HL-60 (cell line): ENCODE measurements around the gene JAK1.

ENCODE experiments used
- DNase-seq, 2 experiments: peaks; one replicate each; pipeline ENCODE4 v3.0.0-alpha.2; 2010 to 2020; ENCODE audit warnings: low read depth in 1 of 2, low spot score in 1 of 2
- H3K27ac ChIP-seq: fragments of 250-450 bp; sonication (Bioruptor Pico); replicated peaks from 2 replicates; pipeline ENCODE4 v1.5.1; 2020; ENCODE audit warnings: mild to moderate bottlenecking, moderate library complexity
- H3K27me3 ChIP-seq: fragments of 250-450 bp; sonication (Bioruptor Pico); 2 replicates; pipeline ENCODE4 v1.5.1; 2021; ENCODE audit warnings: mild to moderate bottlenecking, moderate library complexity; ENCODE audit not compliant: insufficient read depth, poor library complexity, severe bottlenecking
- H3K4me3 ChIP-seq: replicated peaks from 2 replicates; pipeline ENCODE4 v1.5.1; 2011; ENCODE audit warnings: mild to moderate bottlenecking, control low read depth, low read length; ENCODE audit not compliant: insufficient read depth
- CTCF ChIP-seq: IDR thresholded peaks from one replicate; pipeline ENCODE4 v1.5.1; 2011; ENCODE audit warnings: low read length, control low read depth, inconsistent platforms; ENCODE audit not compliant: insufficient read depth
- GABPA ChIP-seq: IDR thresholded peaks from 2 replicates; pipeline ENCODE4 v1.6.1; 2012; ENCODE audit warnings: low read depth
- POLR2AphosphoS5 ChIP-seq: IDR thresholded peaks from 2 replicates; pipeline ENCODE4 v1.6.1; 2012; ENCODE audit warnings: low read depth
- SPI1 ChIP-seq: IDR thresholded peaks from 2 replicates; pipeline ENCODE4 v1.6.1; 2012; ENCODE audit warnings: low read depth, mild to moderate bottlenecking, borderline replicate concordance
- TF ChIP-seq, protein P1 (sequence below): IDR thresholded peaks from 2 replicates; pipeline ENCODE4 v1.6.1; 2012; ENCODE audit warnings: low read depth; ENCODE audit not compliant: insufficient replicate concordance

Gene JAK1

GRCh38 chr1:64917328-64917861 lies 49.0 kb downstream of the JAK1 start:
- DNase-seq = peak in 1 of 2 experiments; percentile 38
- TF ChIP-seq, protein P1, sequence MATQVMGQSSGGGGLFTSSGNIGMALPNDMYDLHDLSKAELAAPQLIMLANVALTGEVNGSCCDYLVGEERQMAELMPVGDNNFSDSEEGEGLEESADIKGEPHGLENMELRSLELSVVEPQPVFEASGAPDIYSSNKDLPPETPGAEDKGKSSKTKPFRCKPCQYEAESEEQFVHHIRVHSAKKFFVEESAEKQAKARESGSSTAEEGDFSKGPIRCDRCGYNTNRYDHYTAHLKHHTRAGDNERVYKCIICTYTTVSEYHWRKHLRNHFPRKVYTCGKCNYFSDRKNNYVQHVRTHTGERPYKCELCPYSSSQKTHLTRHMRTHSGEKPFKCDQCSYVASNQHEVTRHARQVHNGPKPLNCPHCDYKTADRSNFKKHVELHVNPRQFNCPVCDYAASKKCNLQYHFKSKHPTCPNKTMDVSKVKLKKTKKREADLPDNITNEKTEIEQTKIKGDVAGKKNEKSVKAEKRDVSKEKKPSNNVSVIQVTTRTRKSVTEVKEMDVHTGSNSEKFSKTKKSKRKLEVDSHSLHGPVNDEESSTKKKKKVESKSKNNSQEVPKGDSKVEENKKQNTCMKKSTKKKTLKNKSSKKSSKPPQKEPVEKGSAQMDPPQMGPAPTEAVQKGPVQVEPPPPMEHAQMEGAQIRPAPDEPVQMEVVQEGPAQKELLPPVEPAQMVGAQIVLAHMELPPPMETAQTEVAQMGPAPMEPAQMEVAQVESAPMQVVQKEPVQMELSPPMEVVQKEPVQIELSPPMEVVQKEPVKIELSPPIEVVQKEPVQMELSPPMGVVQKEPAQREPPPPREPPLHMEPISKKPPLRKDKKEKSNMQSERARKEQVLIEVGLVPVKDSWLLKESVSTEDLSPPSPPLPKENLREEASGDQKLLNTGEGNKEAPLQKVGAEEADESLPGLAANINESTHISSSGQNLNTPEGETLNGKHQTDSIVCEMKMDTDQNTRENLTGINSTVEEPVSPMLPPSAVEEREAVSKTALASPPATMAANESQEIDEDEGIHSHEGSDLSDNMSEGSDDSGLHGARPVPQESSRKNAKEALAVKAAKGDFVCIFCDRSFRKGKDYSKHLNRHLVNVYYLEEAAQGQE = no peak
- TF ChIP-seq GABPA (no peak), SPI1 (peak; percentile 96)
- Histone ChIP-seq H3K4me3 (no peak overlapping the region), H3K27ac (no peak overlapping the region), H3K27me3 (no peaks in the 10 kb centered on the region)

GRCh38 chr1:64915381-64916274 lies 50.7 kb downstream of the JAK1 start:
- no peak for DNase-seq
- no peak for TF ChIP-seq GABPA
- TF ChIP-seq CTCF = no peak
- TF ChIP-seq, protein P1 = no peak
- no peak for TF ChIP-seq SPI1
- no peak for TF ChIP-seq POLR2AphosphoS5
- Histone ChIP-seq H3K4me3 (no peak overlapping the region), H3K27me3 (no peaks in the 10 kb centered on the region), H3K27ac (no peak overlapping the region)

GRCh38 chr1:64913361-64914015 lies 52.9 kb downstream of the JAK1 start:
- Histone ChIP-seq H3K4me3 (no peak overlapping the region), H3K27me3 (no peaks in the 10 kb centered on the region), H3K27ac (no peak overlapping the region)
- TF ChIP-seq CTCF = no peak
- TF ChIP-seq SPI1 = no peak
- no peak for TF ChIP-seq POLR2AphosphoS5
- TF ChIP-seq, protein P1 = no peak
- no peak for TF ChIP-seq GABPA
- no peak for DNase-seq
